ENCODE data around the gene OR2M3.

Gene OR2M3

DNA sequence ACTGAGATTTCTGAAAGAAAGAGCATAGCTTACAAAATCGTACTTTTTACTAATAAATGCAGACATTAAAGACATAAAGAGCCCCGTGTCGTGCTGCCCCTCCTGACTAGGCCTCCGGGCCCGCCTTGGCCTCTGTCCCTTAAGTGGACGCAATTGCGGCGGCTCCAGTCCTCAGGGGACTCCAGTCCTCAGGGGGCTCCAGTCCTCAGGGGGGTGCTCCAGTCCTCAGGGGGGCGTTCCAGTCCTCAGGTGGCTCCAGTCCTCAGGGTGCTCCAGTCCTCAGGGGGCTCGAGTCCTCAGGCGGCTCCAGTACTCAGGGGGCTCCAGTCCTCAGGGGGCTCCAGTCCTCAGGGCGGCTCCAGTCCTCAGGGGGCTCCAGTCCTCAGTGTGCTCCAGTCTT lies 33.0 kb upstream of the OR2M3 start:
- no peak overlapping the region for H3K27ac ChIP-seq (ENCODE audit: extremely low read depth, low read depth, low read length)
- no peaks in the 10 kb centered on the region for H3K9me3 ChIP-seq (ENCODE audit: control insufficient read depth, insufficient read depth, low read depth, low read length)
- ChIA-PET CTCF (no interaction called here), POLR2A (no interaction called here)
- H3K36me3 ChIP-seq (ENCODE audit: control insufficient read depth in 2 of 2, insufficient read depth in 1 of 2, low read length in 2 of 2) = no peaks in the 10 kb centered on the region
- TF ChIP-seq OVOL3 (tag by site-specific recombination; IDR thresholded peaks at IDR 0.05) = no peak
- no peak for TF ChIP-seq MEIS1 (CRISPR knock-in tag; IDR thresholded peaks at IDR 0.05; ENCODE audit: borderline replicate concordance)
- TF ChIP-seq, protein P1, sequence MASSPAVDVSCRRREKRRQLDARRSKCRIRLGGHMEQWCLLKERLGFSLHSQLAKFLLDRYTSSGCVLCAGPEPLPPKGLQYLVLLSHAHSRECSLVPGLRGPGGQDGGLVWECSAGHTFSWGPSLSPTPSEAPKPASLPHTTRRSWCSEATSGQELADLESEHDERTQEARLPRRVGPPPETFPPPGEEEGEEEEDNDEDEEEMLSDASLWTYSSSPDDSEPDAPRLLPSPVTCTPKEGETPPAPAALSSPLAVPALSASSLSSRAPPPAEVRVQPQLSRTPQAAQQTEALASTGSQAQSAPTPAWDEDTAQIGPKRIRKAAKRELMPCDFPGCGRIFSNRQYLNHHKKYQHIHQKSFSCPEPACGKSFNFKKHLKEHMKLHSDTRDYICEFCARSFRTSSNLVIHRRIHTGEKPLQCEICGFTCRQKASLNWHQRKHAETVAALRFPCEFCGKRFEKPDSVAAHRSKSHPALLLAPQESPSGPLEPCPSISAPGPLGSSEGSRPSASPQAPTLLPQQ (tag by site-specific recombination; IDR thresholded peaks at IDR 0.05) = no peak
- no peak for TF ChIP-seq ZNF624 (tag by site-specific recombination; IDR thresholded peaks at IDR 0.05)
- no peak for TF ChIP-seq ZNF10 (tag by site-specific recombination; IDR thresholded peaks at IDR 0.05)
- TF ChIP-seq ZNF350 (tag by site-specific recombination; IDR thresholded peaks at IDR 0.05) = no peak
- TF ChIP-seq ZBTB8A (tag by site-specific recombination; IDR thresholded peaks at IDR 0.05) = no peak
- no peak for TF ChIP-seq IKZF3 (tag by site-specific recombination; IDR thresholded peaks at IDR 0.05)
- TF ChIP-seq, protein P2, sequence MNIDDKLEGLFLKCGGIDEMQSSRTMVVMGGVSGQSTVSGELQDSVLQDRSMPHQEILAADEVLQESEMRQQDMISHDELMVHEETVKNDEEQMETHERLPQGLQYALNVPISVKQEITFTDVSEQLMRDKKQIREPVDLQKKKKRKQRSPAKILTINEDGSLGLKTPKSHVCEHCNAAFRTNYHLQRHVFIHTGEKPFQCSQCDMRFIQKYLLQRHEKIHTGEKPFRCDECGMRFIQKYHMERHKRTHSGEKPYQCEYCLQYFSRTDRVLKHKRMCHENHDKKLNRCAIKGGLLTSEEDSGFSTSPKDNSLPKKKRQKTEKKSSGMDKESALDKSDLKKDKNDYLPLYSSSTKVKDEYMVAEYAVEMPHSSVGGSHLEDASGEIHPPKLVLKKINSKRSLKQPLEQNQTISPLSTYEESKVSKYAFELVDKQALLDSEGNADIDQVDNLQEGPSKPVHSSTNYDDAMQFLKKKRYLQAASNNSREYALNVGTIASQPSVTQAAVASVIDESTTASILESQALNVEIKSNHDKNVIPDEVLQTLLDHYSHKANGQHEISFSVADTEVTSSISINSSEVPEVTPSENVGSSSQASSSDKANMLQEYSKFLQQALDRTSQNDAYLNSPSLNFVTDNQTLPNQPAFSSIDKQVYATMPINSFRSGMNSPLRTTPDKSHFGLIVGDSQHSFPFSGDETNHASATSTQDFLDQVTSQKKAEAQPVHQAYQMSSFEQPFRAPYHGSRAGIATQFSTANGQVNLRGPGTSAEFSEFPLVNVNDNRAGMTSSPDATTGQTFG (tag by site-specific recombination; IDR thresholded peaks at IDR 0.05; ENCODE audit: borderline replicate concordance) = no peak
- TF ChIP-seq ZNF658 (tag by site-specific recombination; IDR thresholded peaks at IDR 0.05) = no peak
- TF ChIP-seq, protein P3, sequence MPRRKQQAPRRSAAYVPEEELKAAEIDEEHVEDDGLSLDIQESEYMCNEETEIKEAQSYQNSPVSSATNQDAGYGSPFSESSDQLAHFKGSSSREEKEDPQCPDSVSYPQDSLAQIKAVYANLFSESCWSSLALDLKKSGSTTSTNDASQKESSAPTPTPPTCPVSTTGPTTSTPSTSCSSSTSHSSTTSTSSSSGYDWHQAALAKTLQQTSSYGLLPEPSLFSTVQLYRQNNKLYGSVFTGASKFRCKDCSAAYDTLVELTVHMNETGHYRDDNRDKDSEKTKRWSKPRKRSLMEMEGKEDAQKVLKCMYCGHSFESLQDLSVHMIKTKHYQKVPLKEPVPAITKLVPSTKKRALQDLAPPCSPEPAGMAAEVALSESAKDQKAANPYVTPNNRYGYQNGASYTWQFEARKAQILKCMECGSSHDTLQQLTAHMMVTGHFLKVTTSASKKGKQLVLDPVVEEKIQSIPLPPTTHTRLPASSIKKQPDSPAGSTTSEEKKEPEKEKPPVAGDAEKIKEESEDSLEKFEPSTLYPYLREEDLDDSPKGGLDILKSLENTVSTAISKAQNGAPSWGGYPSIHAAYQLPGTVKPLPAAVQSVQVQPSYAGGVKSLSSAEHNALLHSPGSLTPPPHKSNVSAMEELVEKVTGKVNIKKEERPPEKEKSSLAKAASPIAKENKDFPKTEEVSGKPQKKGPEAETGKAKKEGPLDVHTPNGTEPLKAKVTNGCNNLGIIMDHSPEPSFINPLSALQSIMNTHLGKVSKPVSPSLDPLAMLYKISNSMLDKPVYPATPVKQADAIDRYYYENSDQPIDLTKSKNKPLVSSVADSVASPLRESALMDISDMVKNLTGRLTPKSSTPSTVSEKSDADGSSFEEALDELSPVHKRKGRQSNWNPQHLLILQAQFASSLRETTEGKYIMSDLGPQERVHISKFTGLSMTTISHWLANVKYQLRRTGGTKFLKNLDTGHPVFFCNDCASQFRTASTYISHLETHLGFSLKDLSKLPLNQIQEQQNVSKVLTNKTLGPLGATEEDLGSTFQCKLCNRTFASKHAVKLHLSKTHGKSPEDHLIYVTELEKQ (tag by site-specific recombination; IDR thresholded peaks at IDR 0.05; ENCODE audit: borderline replicate concordance) = no peak
- no peak for TF ChIP-seq HOXA7 (CRISPR knock-in tag; IDR thresholded peaks at IDR 0.05; ENCODE audit: borderline replicate concordance)
- no peak for TF ChIP-seq OSR2 (tag by site-specific recombination; IDR thresholded peaks at IDR 0.05)
- TF ChIP-seq ZNF777 (tag by site-specific recombination; IDR thresholded peaks at IDR 0.05; ENCODE audit: borderline replicate concordance) = no peak
- TF ChIP-seq YY2 (tag by site-specific recombination; IDR thresholded peaks at IDR 0.05) = no peak
- no peaks in the 10 kb centered on the region for H3K4me1 ChIP-seq (ENCODE audit: control insufficient read depth, insufficient read depth, low read length)
- no peak overlapping the region for H3K4me3 ChIP-seq (ENCODE audit: low read depth, low read length)

DNA sequence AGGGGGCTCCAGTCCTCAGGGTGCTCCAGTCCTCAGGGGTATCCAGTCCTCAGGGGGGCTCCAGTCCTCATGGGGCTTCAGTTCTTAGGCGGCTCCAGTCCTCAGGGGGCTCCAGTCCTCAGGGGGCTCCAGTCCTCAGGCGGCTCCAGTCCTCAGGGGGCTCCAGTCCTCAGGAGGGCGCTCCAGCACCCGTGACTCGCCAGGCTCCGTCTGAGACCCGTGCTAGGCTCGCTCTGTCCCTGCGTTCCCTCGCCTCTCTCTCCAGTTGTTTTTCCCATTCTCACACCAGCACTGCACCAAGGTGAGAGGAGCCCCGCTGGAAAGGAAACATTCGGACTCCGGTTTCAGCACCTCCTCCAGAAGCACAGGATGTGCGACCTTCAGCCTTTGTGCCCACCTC lies 31.9 kb upstream of the OR2M3 start:
- H3K9me3 ChIP-seq (ENCODE audit: control insufficient read depth, insufficient read depth, low read depth, low read length) = no peaks in the 10 kb centered on the region
- no peaks in the 10 kb centered on the region for H3K4me1 ChIP-seq (ENCODE audit: control insufficient read depth, insufficient read depth, low read length)
- no peaks in the 10 kb centered on the region for H3K36me3 ChIP-seq (ENCODE audit: control insufficient read depth in 2 of 2, insufficient read depth in 1 of 2, low read length in 2 of 2)
- no peak overlapping the region for H3K27ac ChIP-seq (ENCODE audit: extremely low read depth, low read depth, low read length)
- ChIA-PET POLR2A (no interaction called here), CTCF (no interaction called here)
- H3K4me3 ChIP-seq (ENCODE audit: low read depth, low read length) = no peak overlapping the region
- no peak for TF ChIP-seq HOXA7 (CRISPR knock-in tag; IDR thresholded peaks at IDR 0.05; ENCODE audit: borderline replicate concordance)
- no peak for TF ChIP-seq ZNF768 (tag by site-specific recombination; IDR thresholded peaks at IDR 0.05)
- TF ChIP-seq, protein P4, sequence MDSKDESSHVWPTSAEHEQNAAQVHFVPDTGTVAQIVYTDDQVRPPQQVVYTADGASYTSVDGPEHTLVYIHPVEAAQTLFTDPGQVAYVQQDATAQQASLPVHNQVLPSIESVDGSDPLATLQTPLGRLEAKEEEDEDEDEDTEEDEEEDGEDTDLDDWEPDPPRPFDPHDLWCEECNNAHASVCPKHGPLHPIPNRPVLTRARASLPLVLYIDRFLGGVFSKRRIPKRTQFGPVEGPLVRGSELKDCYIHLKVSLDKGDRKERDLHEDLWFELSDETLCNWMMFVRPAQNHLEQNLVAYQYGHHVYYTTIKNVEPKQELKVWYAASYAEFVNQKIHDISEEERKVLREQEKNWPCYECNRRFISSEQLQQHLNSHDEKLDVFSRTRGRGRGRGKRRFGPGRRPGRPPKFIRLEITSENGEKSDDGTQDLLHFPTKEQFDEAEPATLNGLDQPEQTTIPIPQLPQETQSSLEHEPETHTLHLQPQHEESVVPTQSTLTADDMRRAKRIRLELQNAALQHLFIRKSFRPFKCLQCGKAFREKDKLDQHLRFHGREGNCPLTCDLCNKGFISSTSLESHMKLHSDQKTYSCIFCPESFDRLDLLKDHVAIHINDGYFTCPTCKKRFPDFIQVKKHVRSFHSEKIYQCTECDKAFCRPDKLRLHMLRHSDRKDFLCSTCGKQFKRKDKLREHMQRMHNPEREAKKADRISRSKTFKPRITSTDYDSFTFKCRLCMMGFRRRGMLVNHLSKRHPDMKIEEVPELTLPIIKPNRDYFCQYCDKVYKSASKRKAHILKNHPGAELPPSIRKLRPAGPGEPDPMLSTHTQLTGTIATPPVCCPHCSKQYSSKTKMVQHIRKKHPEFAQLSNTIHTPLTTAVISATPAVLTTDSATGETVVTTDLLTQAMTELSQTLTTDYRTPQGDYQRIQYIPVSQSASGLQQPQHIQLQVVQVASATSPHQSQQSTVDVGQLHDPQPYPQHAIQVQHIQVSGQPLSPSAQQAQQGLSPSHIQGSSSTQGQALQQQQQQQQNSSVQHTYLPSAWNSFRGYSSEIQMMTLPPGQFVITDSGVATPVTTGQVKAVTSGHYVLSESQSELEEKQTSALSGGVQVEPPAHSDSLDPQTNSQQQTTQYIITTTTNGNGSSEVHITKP (tag by site-specific recombination; IDR thresholded peaks at IDR 0.05) = no peak
- TF ChIP-seq ZNF19 (tag by site-specific recombination; IDR thresholded peaks at IDR 0.05; ENCODE audit: low read depth) = no peak
- no peak for TF ChIP-seq ZNF560 (tag by site-specific recombination; IDR thresholded peaks at IDR 0.05; ENCODE audit: borderline replicate concordance)
- no peak for TF ChIP-seq ZNF677 (tag by site-specific recombination; IDR thresholded peaks at IDR 0.05)
- TF ChIP-seq ZNF169 (tag by site-specific recombination; IDR thresholded peaks at IDR 0.05) = no peak
- TF ChIP-seq FEZF1 (tag by site-specific recombination; IDR thresholded peaks at IDR 0.05) = no peak
- TF ChIP-seq ZNF146 (tag by site-specific recombination; IDR thresholded peaks at IDR 0.05) = no peak
- TF ChIP-seq, protein P5, sequence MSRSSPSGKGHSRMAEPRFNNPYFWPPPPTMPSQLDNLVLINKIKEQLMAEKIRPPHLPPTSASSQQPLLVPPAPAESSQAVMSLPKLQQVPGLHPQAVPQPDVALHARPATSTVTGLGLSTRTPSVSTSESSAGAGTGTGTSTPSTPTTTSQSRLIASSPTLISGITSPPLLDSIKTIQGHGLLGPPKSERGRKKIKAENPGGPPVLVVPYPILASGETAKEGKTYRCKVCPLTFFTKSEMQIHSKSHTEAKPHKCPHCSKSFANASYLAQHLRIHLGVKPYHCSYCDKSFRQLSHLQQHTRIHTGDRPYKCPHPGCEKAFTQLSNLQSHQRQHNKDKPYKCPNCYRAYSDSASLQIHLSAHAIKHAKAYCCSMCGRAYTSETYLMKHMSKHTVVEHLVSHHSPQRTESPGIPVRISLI (tag by site-specific recombination; IDR thresholded peaks at IDR 0.05) = no peak
- TF ChIP-seq GLI4 (tag by site-specific recombination; IDR thresholded peaks at IDR 0.05) = no peak
